MG63 (cell line): ENCODE results near the gene LSR. TPM values are rescaled to one million over a fixed set of nuclear protein-coding genes. Genes with fewer than 3 reads are reported as not detected.

Experiments used
- DNase-seq: peaks from one replicate; pipeline ENCODE4 v3.0.0-alpha.2; 2020
- H3K27me3 ChIP-seq: fragments of 250-450 bp; sonication (Bioruptor Pico); 2 replicates; pipeline ENCODE4 v1.5.1; 2020; ENCODE audit warnings: mild to moderate bottlenecking, moderate library complexity
- H3K36me3 ChIP-seq: fragments of 250-450 bp; sonication (Bioruptor Pico); 2 replicates; pipeline ENCODE4 v1.5.1; 2020; ENCODE audit warnings: mild to moderate bottlenecking, moderate library complexity
- H3K4me3 ChIP-seq: fragments of 250-450 bp; sonication (Bioruptor Pico); 2 replicates; pipeline ENCODE4 v1.5.1; 2020; ENCODE audit warnings: mild to moderate bottlenecking, moderate library complexity
- H3K9me3 ChIP-seq: fragments of 250-450 bp; sonication (Bioruptor Pico); 2 replicates; pipeline ENCODE4 v1.5.1; 2020; ENCODE audit warnings: mild to moderate bottlenecking, moderate library complexity
- total RNA-seq: library from RNA; depleted of rRNA; stranded (reverse); fragments of >200 nt; shearing (Covaris generic); gene quantifications from 2 replicates; pipeline ENCODE4 v1.2.3, GENCODE V29; 2014; ENCODE audit warnings: low replicate concordance; rRNA removed

Gene LSR
- total RNA-seq, 1 experiment from 2014 or later, result 0.33 TPM

DNA sequence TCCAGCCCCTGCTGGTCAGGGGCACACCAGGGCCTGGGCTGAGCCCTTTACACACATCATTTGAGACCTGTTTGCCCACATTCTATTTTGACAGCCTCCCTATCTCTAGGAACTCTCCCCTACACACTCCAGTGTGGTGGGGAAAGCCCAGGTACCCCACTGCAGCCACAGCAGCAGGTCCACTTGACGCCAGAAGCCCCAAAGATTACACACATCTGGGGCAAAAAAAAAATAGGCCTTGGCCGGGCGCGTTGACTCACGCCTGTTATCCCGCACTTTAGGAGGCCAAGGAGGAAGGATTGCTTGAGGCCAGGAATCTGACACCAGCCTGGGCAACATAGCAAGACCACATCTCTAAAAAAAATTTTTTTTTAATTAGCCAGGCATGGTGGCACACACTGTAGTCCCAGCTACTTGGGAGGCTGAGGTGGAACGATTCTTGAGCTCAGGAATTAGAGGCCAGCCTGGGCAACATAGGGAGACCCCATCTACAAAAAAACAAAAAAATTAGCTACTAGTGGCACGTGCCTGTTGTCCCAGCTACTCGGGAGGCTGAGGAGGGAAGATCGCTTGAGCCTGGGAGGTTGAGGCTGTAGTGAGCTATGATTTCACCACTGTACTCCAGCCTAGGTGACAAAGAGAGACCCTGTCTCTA lies 62.1 kb downstream of the LSR start:
- H3K9me3 ChIP-seq, result no peaks in the 10 kb centered on the region
- no peaks in the 10 kb centered on the region for H3K36me3 ChIP-seq
- no peak overlapping the region for H3K4me3 ChIP-seq
- no peak for DNase-seq
- no peaks in the 10 kb centered on the region for H3K27me3 ChIP-seq

- H3K4me3 ChIP-seq, result no peak overlapping the region
- H3K36me3 ChIP-seq, result no peaks in the 10 kb centered on the region
- DNase-seq, result no peak
- H3K9me3 ChIP-seq, result no peaks in the 10 kb centered on the region
- no peaks in the 10 kb centered on the region for H3K27me3 ChIP-seq
Measured at GRCh38 chr19:35311901-35312665, 63.3 kb downstream of the LSR start.

- Histone ChIP-seq H3K27me3 (no peaks in the 10 kb centered on the region), H3K9me3 (no peaks in the 10 kb centered on the region), H3K36me3 (no peaks in the 10 kb centered on the region), H3K4me3 (no peak overlapping the region)
- DNase-seq, result peak; percentile 17
Measured at GRCh38 chr19:35313587-35313986, 64.8 kb downstream of the LSR start.

- DNase-seq, result no peak
- Histone ChIP-seq H3K4me3 (no peak overlapping the region), H3K36me3 (no peaks in the 10 kb centered on the region), H3K9me3 (no peaks in the 10 kb centered on the region), H3K27me3 (no peaks in the 10 kb centered on the region)
Measured at GRCh38 chr19:35314031-35314430, 65.2 kb downstream of the LSR start.

DNA sequence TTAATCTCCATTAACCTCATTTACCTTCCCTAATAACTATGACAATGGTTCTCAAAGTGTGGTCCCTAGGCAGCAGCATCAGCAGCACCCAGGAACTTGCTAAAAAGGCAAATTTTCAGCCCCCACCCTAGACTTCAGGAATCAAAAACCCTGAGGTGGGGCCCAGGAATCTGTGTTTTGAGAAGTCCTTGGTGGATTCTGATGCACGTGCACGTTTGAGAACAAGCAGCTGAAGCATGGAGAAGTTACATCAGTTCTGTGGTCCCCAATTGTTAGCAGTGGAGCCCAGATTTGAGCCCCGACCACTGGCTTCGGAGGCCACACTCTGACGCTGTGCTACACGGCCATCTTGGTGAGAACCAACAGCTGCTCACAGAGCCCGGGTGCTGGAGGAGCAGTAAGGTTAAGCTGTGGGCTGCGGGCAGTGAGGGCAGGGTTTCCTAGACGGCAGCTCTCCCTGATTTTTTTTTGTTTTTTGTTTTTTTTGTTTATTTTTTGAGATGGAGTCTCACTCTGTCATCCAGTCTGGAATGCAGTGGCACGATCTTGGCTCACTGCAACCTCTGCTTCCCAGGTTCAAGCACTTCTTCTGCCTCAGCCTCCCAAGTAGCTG lies 66.2 kb downstream of the LSR start:
- Histone ChIP-seq H3K9me3 (no peaks in the 10 kb centered on the region), H3K4me3 (no peak overlapping the region), H3K27me3 (no peaks in the 10 kb centered on the region), H3K36me3 (no peaks in the 10 kb centered on the region)
- no peak for DNase-seq

DNA sequence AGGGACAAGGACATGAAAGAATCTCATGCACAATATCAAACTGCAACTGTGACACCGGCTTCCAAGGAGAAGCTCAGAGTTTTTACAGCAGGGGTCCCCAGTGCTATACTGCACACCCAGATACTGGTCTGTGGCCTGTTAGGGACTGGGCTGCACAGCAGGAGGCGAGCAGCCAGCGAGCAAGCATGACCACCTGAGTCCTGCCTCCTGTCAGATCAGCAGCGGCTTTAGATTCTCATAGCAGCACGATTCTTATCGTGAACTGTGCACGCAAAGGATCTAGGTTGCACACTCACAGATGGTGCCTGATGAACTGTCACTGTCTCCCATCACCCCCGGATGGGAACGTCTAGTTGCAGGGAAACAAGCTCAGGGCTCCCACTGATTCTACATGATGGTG lies 67.1 kb downstream of the LSR start:
- no peak for DNase-seq
- Histone ChIP-seq H3K9me3 (no peaks in the 10 kb centered on the region), H3K36me3 (no peaks in the 10 kb centered on the region), H3K4me3 (no peak overlapping the region), H3K27me3 (no peaks in the 10 kb centered on the region)

GRCh38 chr19:35316560-35316959 lies 67.8 kb downstream of the LSR start:
- DNase-seq, result no peak
- Histone ChIP-seq H3K27me3 (no peaks in the 10 kb centered on the region), H3K4me3 (no peak overlapping the region)

More at GRCh38 chr19:35316560-35316959, 67.8 kb downstream of the LSR start:
- H3K9me3 ChIP-seq, result no peaks in the 10 kb centered on the region
- H3K36me3 ChIP-seq, result no peaks in the 10 kb centered on the region

Other genes with a start within 250 kb of the LSR start
- 28.2 and 32.1 TPM in 2 replicates for gene GRAMD1A, start 248.7 kb upstream of the LSR start, total RNA-seq
- gene SCN1B, start 218.5 kb upstream of the LSR start, total RNA-seq, result 0.86 and 2.3 TPM in 2 replicates
- gene HPN, start 207.3 kb upstream of the LSR start, total RNA-seq, result not detected in 2 replicates
- not detected in 2 replicates for gene FXYD3, start 133.2 kb upstream of the LSR start, total RNA-seq
- gene LGI4, start 113.9 kb upstream of the LSR start, total RNA-seq, result 0.76 TPM in 1 of 2 replicates, not detected in the other
- gene FXYD1, start 110.2 kb upstream of the LSR start, total RNA-seq, result not detected in 2 replicates
- gene FXYD7, start 105.7 kb upstream of the LSR start, total RNA-seq, result not detected in 2 replicates
- gene FXYD5, start 94.3 kb upstream of the LSR start, total RNA-seq, result 28.9 and 59.7 TPM in 2 replicates
- not detected in 2 replicates for gene FAM187B, start 20.3 kb upstream of the LSR start, total RNA-seq
- gene USF2, start 20.0 kb downstream of the LSR start, total RNA-seq, result 73.5 and 85.5 TPM in 2 replicates
- not detected in 2 replicates for gene HAMP, start 33.5 kb downstream of the LSR start, total RNA-seq
- gene MAG, start 43.2 kb downstream of the LSR start, total RNA-seq, result not detected in 2 replicates
- not detected in 2 replicates for gene CD22, start 80.2 kb downstream of the LSR start, total RNA-seq
- gene FFAR1, start 98.9 kb downstream of the LSR start, total RNA-seq, result not detected in 2 replicates
- not detected in 2 replicates for gene FFAR3, start 109.5 kb downstream of the LSR start, total RNA-seq
- gene GPR42, start 122.1 kb downstream of the LSR start, total RNA-seq, result not detected in 2 replicates
- gene FFAR2, start 199.3 kb downstream of the LSR start, total RNA-seq, result not detected in 2 replicates
- not detected in 2 replicates for gene KRTDAP, start 241.5 kb downstream of the LSR start, total RNA-seq